RWPE2 (cell line): Measurements from ENCODE around the gene HDAC10.
A peak's percentile ranks its signal among the peaks of the same experiment; 100 is the strongest.

Experiments
- ATAC-seq: fragments of 200-7000 bp; cut with Tn5 transposase; 3 replicates; pipeline ENCODE4 v1.9.1; 2021; ENCODE audit warnings: low read depth
- DNase-seq: peaks from one replicate; pipeline ENCODE4 v3.0.0-alpha.2; 2020; ENCODE audit warnings: low spot score
- H3K27ac ChIP-seq: fragments of 450-650 bp; 2 replicates; pipeline ENCODE4 v1.5.1; 2017; ENCODE audit warnings: mild to moderate bottlenecking; ENCODE audit not compliant: poor library complexity, severe bottlenecking
- H3K27me3 ChIP-seq: fragments of 250-450 bp; sonication (Bioruptor Pico); 2 replicates; pipeline ENCODE4 v1.5.1; 2021; ENCODE audit warnings: mild to moderate bottlenecking, moderate library complexity; ENCODE audit not compliant: insufficient read depth, poor library complexity, severe bottlenecking
- H3K36me3 ChIP-seq: fragments of 250-450 bp; sonication (Bioruptor Pico); 2 replicates; pipeline ENCODE4 v1.5.1; 2020; ENCODE audit warnings: low read depth, mild to moderate bottlenecking, moderate library complexity
- H3K4me1 ChIP-seq: fragments of 250-450 bp; sonication (Bioruptor Pico); 2 replicates; pipeline ENCODE4 v1.5.1; 2021; ENCODE audit warnings: mild to moderate bottlenecking, moderate library complexity; ENCODE audit not compliant: insufficient read depth, poor library complexity, severe bottlenecking
- H3K4me3 ChIP-seq: fragments of 250-450 bp; sonication (Bioruptor Pico); 2 replicates; pipeline ENCODE4 v1.5.1; 2021; ENCODE audit warnings: mild to moderate bottlenecking, moderate library complexity; ENCODE audit not compliant: severe bottlenecking
- H3K9me3 ChIP-seq: fragments of 250-450 bp; sonication (Bioruptor Pico); 2 replicates; pipeline ENCODE4 v1.5.1; 2021; ENCODE audit warnings: mild to moderate bottlenecking, moderate library complexity; ENCODE audit not compliant: severe bottlenecking
- TF ChIP-seq, protein P1 (sequence below): fragments of 450-650 bp; IDR thresholded peaks from one replicate; pipeline ENCODE4 v1.5.1; 2017; ENCODE audit warnings: mild to moderate bottlenecking, moderate library complexity; ENCODE audit not compliant: poor library complexity, severe bottlenecking

The HDAC10 gene

DNA sequence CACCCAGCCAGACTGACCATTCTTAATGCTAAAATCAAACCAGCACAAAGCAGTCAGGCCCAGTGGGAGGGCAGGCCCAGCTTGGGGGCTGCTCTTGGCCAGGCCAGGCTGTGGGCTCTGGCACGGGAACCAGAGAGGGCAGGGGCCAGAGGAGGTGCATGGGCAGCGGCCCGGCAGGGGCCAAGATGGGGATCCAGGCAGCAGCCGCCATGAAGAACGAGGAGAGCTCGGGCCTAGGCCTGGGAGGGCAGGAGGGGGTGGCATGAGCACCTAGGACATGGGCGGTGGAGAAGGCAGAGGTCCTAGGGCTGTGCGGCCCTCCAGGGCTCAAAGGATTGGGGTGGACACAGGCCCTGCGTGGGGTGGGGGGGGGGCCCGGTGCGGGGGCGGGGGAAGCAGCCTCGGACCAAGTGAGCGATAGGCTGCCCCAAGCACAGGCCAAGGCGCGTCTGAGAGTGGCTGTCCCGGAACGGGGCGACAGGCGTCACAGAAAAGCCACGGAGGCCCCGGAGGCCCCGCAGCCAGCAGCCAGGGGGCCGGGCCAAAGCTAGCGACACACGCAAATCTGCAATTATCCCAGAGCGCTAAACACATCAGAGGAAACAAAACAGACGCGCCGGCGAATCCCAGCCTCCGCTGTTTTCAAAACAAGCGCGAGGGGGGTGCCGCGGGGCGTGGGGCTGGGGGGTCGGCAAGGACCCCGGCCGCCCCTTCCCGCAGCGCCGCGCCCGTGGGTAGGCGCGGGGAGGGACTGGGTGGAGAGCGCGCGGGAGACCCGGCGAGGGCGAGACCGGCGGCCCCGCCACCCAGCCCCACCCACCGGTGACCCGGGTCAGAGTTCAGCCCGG is 48.1 kb upstream of the HDAC10 start:
- Histone ChIP-seq H3K27ac (peak overlapping the region; percentile 99), H3K36me3 (peaks cover 31% of the 10 kb centered on the region), H3K4me1 (peaks cover 43% of the 10 kb centered on the region), H3K9me3 (no peaks in the 10 kb centered on the region), H3K4me3 (no peak overlapping the region), H3K27me3 (no peaks in the 10 kb centered on the region)
- ATAC-seq (no peak), DNase-seq (no peak)
- TF ChIP-seq, protein P1, sequence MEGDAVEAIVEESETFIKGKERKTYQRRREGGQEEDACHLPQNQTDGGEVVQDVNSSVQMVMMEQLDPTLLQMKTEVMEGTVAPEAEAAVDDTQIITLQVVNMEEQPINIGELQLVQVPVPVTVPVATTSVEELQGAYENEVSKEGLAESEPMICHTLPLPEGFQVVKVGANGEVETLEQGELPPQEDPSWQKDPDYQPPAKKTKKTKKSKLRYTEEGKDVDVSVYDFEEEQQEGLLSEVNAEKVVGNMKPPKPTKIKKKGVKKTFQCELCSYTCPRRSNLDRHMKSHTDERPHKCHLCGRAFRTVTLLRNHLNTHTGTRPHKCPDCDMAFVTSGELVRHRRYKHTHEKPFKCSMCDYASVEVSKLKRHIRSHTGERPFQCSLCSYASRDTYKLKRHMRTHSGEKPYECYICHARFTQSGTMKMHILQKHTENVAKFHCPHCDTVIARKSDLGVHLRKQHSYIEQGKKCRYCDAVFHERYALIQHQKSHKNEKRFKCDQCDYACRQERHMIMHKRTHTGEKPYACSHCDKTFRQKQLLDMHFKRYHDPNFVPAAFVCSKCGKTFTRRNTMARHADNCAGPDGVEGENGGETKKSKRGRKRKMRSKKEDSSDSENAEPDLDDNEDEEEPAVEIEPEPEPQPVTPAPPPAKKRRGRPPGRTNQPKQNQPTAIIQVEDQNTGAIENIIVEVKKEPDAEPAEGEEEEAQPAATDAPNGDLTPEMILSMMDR, result no peak

DNA sequence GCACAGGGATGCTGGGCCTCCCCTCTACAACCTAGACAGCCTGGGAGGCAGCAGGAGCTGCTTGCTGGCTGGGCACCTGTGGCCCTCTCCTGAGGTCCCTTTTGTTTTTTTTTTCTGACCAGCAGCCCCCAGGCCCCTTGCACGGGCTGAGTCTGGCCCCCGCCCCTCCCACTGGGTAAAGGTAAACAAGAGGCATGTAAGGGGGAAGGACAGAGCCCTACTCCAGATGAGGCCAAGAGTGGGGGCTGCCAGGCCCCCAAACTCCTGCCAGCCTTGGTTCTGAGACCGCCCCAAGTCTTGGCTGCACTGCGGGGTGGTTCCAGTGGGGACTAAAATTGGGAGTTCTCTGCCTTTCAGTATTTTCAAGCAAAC is 47.2 kb upstream of the HDAC10 start:
- H3K4me1 ChIP-seq, result peaks cover 40% of the 10 kb centered on the region
- H3K27ac ChIP-seq, result peak overlapping the region; percentile 99
- no peak for DNase-seq
- H3K9me3 ChIP-seq, result no peaks in the 10 kb centered on the region
- H3K36me3 ChIP-seq, result peaks cover 29% of the 10 kb centered on the region
- H3K27me3 ChIP-seq, result no peaks in the 10 kb centered on the region
- no peak overlapping the region for H3K4me3 ChIP-seq
- TF ChIP-seq, protein P1, result no peak
- ATAC-seq, result no peak

DNA sequence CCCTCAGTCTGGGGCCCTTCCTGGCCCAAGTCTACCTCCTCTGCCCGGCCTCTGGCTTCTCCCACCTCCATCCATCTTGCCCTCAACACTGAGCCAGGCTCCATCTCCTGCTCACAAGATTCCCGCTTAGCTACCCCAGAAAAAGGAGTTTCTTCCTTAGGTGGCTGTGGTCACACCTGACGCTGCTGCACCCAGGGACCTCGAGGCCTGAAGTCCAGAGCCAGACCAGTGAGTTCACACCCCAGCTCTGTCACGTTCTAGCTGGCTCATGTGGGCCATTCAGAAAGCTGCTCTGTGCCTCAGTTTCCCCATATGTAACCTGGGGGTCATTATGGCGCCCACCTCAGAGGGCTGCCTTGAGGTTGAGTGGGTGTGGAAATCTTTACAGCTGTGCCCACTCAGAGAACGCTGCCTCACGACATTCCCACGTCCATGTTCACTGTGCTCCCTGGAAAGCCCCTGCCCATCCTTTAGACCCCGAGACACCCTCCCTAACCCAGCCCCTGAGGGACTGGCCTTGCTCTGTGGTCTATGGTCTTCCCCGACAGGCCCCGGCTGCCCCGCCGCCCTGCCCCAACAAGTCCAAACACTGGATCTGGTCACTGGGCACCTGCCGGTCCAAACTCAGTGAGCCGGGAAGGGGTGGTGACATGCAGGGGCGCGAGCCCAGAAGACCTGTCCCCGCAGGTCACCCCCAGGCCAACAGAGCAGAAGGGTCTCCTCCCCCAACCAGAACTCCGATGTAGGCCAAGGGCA is 46.6 kb upstream of the HDAC10 start:
- H3K4me1 ChIP-seq, result peaks cover 34% of the 10 kb centered on the region
- peak overlapping the region; percentile 99 for H3K27ac ChIP-seq

DNA sequence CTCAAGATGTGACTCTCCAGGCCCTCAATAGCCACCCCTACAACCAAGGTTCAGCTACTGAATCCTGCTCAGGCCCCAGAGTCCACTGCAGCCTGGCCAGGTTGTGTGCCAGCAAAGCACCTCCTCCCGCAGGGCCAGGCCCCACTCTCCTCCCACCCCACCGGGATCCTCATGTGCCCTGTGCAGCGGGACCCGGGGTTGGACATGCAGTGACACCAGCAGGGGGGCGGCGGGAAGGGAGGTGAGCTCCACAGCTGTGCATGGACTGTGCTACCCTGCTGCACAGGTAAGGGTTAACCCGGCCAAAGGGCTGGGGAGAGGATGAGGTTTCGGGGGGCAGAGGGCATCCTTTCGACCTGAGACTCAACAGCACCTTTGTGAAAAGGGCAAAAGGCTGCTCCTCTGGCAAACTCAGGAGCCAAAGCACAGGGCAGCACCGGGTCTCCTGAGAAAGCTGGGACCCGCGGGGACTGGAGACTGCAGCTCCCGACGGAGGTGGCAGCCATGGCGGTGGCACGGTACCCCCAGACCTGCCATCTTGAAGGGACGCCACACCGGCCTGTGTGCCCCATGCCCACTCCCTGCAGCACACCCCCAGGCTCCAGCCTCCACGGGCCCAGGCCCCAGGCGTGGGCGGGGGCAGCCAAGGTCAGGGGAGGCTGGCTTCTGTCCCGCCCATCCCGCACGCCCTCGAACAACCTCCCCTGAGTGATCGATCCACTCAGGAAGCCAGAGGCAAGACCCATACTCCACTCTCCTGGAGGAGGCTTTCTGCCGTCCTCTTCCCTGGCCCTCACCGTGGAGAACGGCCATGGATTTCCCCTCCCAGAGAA is 45.8 kb upstream of the HDAC10 start:
- DNase-seq, result no peak
- Histone ChIP-seq H3K27ac (peak overlapping the region; percentile 99), H3K4me3 (no peak overlapping the region), H3K36me3 (peaks cover 32% of the 10 kb centered on the region), H3K27me3 (no peaks in the 10 kb centered on the region), H3K9me3 (no peaks in the 10 kb centered on the region), H3K4me1 (peaks cover 30% of the 10 kb centered on the region)
- ATAC-seq, result no peak
- TF ChIP-seq, protein P1, result no peak

More for the DNA sequence above, 46.6 kb upstream of the HDAC10 start:
- DNase-seq, result no peak
- no peak for ATAC-seq
- no peaks in the 10 kb centered on the region for H3K27me3 ChIP-seq
- no peaks in the 10 kb centered on the region for H3K9me3 ChIP-seq
- TF ChIP-seq, protein P1, result no peak
- peaks cover 26% of the 10 kb centered on the region for H3K36me3 ChIP-seq
- H3K4me3 ChIP-seq, result no peak overlapping the region
